WTC11 (cell line): ENCODE measurements around the gene KIRREL3.

Experiments used
- TEAD4 ChIP-seq: sonication (generic); formaldehyde crosslinking; IDR thresholded peaks from 2 replicates; pipeline ENCODE4 v1.8.0; 2022; ENCODE audit warnings: mild to moderate bottlenecking, missing genetic modification reagents
- ZBTB21 ChIP-seq: sonication (generic); formaldehyde crosslinking; IDR thresholded peaks from 2 replicates; pipeline ENCODE4 v1.8.1; 2023; ENCODE audit warnings: mild to moderate bottlenecking, missing genetic modification reagents, borderline replicate concordance
- TF ChIP-seq, protein P1 (sequence below): fragments of 200-600 bp; IDR thresholded peaks from 2 replicates; pipeline ENCODE4 v1.8.0; 2022; ENCODE audit warnings: antibody characterized with exemption
- TF ChIP-seq, protein P2 (sequence below): sonication (generic); formaldehyde crosslinking; IDR thresholded peaks from 2 replicates; pipeline ENCODE4 v1.8.1; 2022; ENCODE audit warnings: mild to moderate bottlenecking, missing genetic modification reagents, moderate library complexity, borderline replicate concordance
- TF ChIP-seq, protein P3 (sequence below): sonication (generic); formaldehyde crosslinking; IDR thresholded peaks from 2 replicates; pipeline ENCODE4 v1.8.0; 2022; ENCODE audit warnings: mild to moderate bottlenecking, missing genetic modification reagents
- TF ChIP-seq, protein P4 (sequence below): sonication (generic); formaldehyde crosslinking; conservative IDR thresholded peaks from 2 replicates; pipeline ENCODE4 v1.8.1; 2022; ENCODE audit warnings: mild to moderate bottlenecking, missing genetic modification reagents

DNA sequence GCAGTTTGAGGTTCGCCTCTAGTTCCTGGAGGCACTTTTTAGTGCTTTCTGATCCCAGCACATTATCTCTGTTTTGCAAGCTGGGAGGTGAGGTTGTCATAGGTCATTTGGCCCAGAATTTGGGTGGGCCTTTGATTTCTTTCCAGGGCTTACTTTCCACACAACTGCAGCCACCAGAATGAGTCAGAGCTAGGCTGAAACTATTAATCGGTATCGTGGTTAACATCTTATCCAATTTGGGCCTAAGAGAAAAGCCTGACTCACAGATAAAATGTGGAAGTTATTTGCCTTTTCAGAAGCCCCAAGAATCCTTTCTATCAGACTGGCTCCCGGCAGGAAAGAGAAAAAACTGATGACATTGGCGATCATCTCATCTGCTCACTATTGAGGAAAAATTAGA, 166.4 kb downstream of the KIRREL3 start:
- TF ChIP-seq, protein P1, sequence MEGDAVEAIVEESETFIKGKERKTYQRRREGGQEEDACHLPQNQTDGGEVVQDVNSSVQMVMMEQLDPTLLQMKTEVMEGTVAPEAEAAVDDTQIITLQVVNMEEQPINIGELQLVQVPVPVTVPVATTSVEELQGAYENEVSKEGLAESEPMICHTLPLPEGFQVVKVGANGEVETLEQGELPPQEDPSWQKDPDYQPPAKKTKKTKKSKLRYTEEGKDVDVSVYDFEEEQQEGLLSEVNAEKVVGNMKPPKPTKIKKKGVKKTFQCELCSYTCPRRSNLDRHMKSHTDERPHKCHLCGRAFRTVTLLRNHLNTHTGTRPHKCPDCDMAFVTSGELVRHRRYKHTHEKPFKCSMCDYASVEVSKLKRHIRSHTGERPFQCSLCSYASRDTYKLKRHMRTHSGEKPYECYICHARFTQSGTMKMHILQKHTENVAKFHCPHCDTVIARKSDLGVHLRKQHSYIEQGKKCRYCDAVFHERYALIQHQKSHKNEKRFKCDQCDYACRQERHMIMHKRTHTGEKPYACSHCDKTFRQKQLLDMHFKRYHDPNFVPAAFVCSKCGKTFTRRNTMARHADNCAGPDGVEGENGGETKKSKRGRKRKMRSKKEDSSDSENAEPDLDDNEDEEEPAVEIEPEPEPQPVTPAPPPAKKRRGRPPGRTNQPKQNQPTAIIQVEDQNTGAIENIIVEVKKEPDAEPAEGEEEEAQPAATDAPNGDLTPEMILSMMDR = no peak
- TF ChIP-seq, protein P2, sequence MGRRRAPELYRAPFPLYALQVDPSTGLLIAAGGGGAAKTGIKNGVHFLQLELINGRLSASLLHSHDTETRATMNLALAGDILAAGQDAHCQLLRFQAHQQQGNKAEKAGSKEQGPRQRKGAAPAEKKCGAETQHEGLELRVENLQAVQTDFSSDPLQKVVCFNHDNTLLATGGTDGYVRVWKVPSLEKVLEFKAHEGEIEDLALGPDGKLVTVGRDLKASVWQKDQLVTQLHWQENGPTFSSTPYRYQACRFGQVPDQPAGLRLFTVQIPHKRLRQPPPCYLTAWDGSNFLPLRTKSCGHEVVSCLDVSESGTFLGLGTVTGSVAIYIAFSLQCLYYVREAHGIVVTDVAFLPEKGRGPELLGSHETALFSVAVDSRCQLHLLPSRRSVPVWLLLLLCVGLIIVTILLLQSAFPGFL (CRISPR knock-in tag) = no peak
- TF ChIP-seq ZBTB21 (CRISPR knock-in tag) (no peak), TEAD4 (CRISPR knock-in tag) (no peak)
- TF ChIP-seq, protein P3, sequence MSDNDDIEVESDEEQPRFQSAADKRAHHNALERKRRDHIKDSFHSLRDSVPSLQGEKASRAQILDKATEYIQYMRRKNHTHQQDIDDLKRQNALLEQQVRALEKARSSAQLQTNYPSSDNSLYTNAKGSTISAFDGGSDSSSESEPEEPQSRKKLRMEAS = no peak
- TF ChIP-seq, protein P4, sequence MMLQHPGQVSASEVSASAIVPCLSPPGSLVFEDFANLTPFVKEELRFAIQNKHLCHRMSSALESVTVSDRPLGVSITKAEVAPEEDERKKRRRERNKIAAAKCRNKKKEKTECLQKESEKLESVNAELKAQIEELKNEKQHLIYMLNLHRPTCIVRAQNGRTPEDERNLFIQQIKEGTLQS (CRISPR knock-in tag) = no peak
